H1 (cell line): ENCODE data around the gene RANBP3L. TPM values are rescaled to one million over a fixed set of nuclear protein-coding genes. Genes with fewer than 3 reads are reported as not detected.

Experiments
- CTCF ChIA-PET: fragments of 300-600 bp; sonication (Branson Sonifier 250); formaldehyde crosslinking; loops from one replicate; lab custom pipeline; 2021; ENCODE audit not compliant: partially characterized antibody; lab: Charles Lee
- POLR2A ChIA-PET: fragments of 300-600 bp; sonication (Branson Sonifier 250); formaldehyde crosslinking; loops from one replicate; lab custom pipeline; 2021; ENCODE audit warnings: inconsistent platforms; ENCODE audit not compliant: partially characterized antibody; lab: Charles Lee
- DNase-seq, 2 experiments: peaks; one replicate each; pipeline versions ENCODE4 v3.0.0 to v3.0.0-alpha.2; 2010 to 2022; ENCODE audit warnings: low spot score in 2 of 2, low read depth in 1 of 2, mixed read lengths in 1 of 2
- FAIRE-seq: peaks from 2 replicates; lab custom pipeline; 2011; peaks lifted over from hg19 to GRCh38; lab: Jason Lieb, UNC
- H2AFZ ChIP-seq: 2 replicates; pipeline ENCODE4 v1.8.1; 2012; ENCODE audit warnings: low read length, inconsistent platforms
- H2AK5ac ChIP-seq: 2 replicates; pipeline ENCODE4 v1.6.1; 2013; ENCODE audit warnings: low read depth, low read length
- H2BK120ac ChIP-seq: replicated peaks from 2 replicates; pipeline ENCODE3; 2013; ENCODE audit warnings: low read depth, low read length, inconsistent platforms
- H2BK12ac ChIP-seq: 2 replicates; pipeline ENCODE4 v1.6.1; 2013; ENCODE audit warnings: low read depth, low read length
- H2BK15ac ChIP-seq: 2 replicates; pipeline ENCODE4 v1.6.1; 2013; ENCODE audit warnings: low read length
- H2BK20ac ChIP-seq: 2 replicates; pipeline ENCODE4 v1.6.1; 2013; ENCODE audit warnings: low read length
- H2BK5ac ChIP-seq: 2 replicates; pipeline ENCODE4 v1.6.1; 2013; ENCODE audit warnings: low read depth, low read length
- H3K14ac ChIP-seq: 2 replicates; pipeline ENCODE4 v1.6.1; 2013; ENCODE audit warnings: inconsistent platforms; ENCODE audit not compliant: insufficient read length
- H3K18ac ChIP-seq: 2 replicates; pipeline ENCODE4 v1.6.1; 2013; ENCODE audit warnings: low read length; ENCODE audit errors: extremely low read depth
- H3K23ac ChIP-seq: 2 replicates; pipeline ENCODE4 v1.6.1; 2013; ENCODE audit warnings: inconsistent platforms; ENCODE audit not compliant: insufficient read length
- H3K23me2 ChIP-seq: 2 replicates; pipeline ENCODE4 v1.6.1; 2013; ENCODE audit warnings: low read depth, low read length
- H3K27ac ChIP-seq: 2 replicates; pipeline ENCODE4 v1.6.1; 2011; ENCODE audit warnings: low read depth, low read length, inconsistent platforms
- H3K27me3 ChIP-seq, 4 experiments: replicated peaks in 1 of 4; 1 replicate in 1 of 4; 2 replicates in 3 of 4; pipeline versions ENCODE4 v1.6.1 to v1.8.1; 2011 to 2013; ENCODE audit warnings: low read length in 3 of 4, mild to moderate bottlenecking in 3 of 4, inconsistent platforms in 2 of 4, mixed read lengths in 2 of 4, moderate library complexity in 1 of 4; ENCODE audit not compliant: control insufficient read depth in 3 of 4, insufficient read depth in 3 of 4; ENCODE audit errors: extremely low read depth in 1 of 4
- H3K36me3 ChIP-seq, 4 experiments: 2 replicates each; pipeline versions ENCODE4 v1.6.1 to v1.8.1; 2011 to 2013; ENCODE audit warnings: mild to moderate bottlenecking in 4 of 4, low read length in 3 of 4, moderate library complexity in 2 of 4, control low read depth in 1 of 4, inconsistent platforms in 1 of 4; ENCODE audit not compliant: insufficient read depth in 4 of 4, control insufficient read depth in 2 of 4
- H3K4ac ChIP-seq: replicated peaks from 2 replicates; pipeline ENCODE3; 2013; ENCODE audit warnings: low read length, low read depth, mixed read lengths, inconsistent platforms; ENCODE audit not compliant: insufficient read length
- H3K4me1 ChIP-seq, 4 experiments: replicated peaks in 1 of 4; 1 replicate in 1 of 4; 2 replicates in 3 of 4; pipeline versions ENCODE4 v1.6.1 to v1.8.1; 2011 to 2013; ENCODE audit warnings: low read length in 3 of 4, inconsistent platforms in 2 of 4, mixed read lengths in 1 of 4; ENCODE audit not compliant: insufficient read depth in 4 of 4, control insufficient read depth in 3 of 4
- H3K4me2 ChIP-seq, 2 experiments: 2 replicates each; pipeline versions ENCODE4 v1.6.1 to v1.8.1; 2011 to 2013; ENCODE audit warnings: low read depth in 2 of 2, low read length in 2 of 2, control low read depth in 1 of 2, inconsistent platforms in 1 of 2, mild to moderate bottlenecking in 1 of 2; ENCODE audit not compliant: insufficient read depth in 1 of 2
- H3K4me3 ChIP-seq, 4 experiments: fragments of 200-600, 300-600 bp in 1 of 4; sonication (generic), shearing (Covaris generic), sonication (Bioruptor Twin) in 1 of 4; 2 replicates each; pipeline versions ENCODE4 v1.5.1 to v1.8.1; 2011 to 2016; ENCODE audit warnings: low read length in 4 of 4, low read depth in 3 of 4, control low read depth in 2 of 4, inconsistent platforms in 2 of 4, mild to moderate bottlenecking in 2 of 4, mixed read lengths in 1 of 4, moderate library complexity in 1 of 4; ENCODE audit not compliant: insufficient read depth in 2 of 4; ENCODE audit errors: extremely low read depth in 1 of 4
- H3K56ac ChIP-seq: replicated peaks from 2 replicates; pipeline ENCODE3; 2013; ENCODE audit warnings: low read depth, mild to moderate bottlenecking, mixed read lengths, low read length, inconsistent platforms; ENCODE audit not compliant: insufficient read length
- H3K79me1 ChIP-seq: 2 replicates; pipeline ENCODE4 v1.6.1; 2013; ENCODE audit warnings: low read depth, low read length, control low read depth
- H3K79me2 ChIP-seq, 2 experiments: 2 replicates each; pipeline versions ENCODE4 v1.6.1 to v1.8.1; 2012 to 2013; ENCODE audit warnings: low read length in 2 of 2, mild to moderate bottlenecking in 2 of 2, inconsistent platforms in 1 of 2; ENCODE audit not compliant: insufficient read depth in 2 of 2, control insufficient read depth in 1 of 2
- H3K9ac ChIP-seq, 4 experiments: replicated peaks in 1 of 4; 1 replicate in 1 of 4; 2 replicates in 3 of 4; pipeline versions ENCODE4 v1.6.1 to v1.8.1; 2011 to 2013; ENCODE audit warnings: low read depth in 3 of 4, low read length in 3 of 4, control low read depth in 2 of 4, mild to moderate bottlenecking in 2 of 4, moderate library complexity in 2 of 4, inconsistent platforms in 1 of 4; ENCODE audit errors: extremely low read depth in 1 of 4
- H3K9me3 ChIP-seq, 2 experiments: 2 replicates each; pipeline versions ENCODE4 v1.6.1 to v1.8.1; 2012 to 2013; ENCODE audit warnings: mild to moderate bottlenecking in 2 of 2, moderate library complexity in 2 of 2, control low read depth in 1 of 2, inconsistent platforms in 1 of 2, low read depth in 1 of 2, low read length in 1 of 2, mixed read lengths in 1 of 2; ENCODE audit not compliant: insufficient read depth in 2 of 2
- H4K20me1 ChIP-seq, 2 experiments: replicated peaks in 1 of 2; 2 replicates each; pipeline versions ENCODE3 to v1.8.1; 2011 to 2013; ENCODE audit warnings: inconsistent platforms in 2 of 2, low read length in 2 of 2, mild to moderate bottlenecking in 1 of 2; ENCODE audit not compliant: insufficient read depth in 2 of 2, control insufficient read depth in 1 of 2
- H4K5ac ChIP-seq: 2 replicates; pipeline ENCODE4 v1.6.1; 2013; ENCODE audit warnings: low read length, low read depth, mixed read lengths, inconsistent platforms; ENCODE audit not compliant: insufficient read length
- H4K8ac ChIP-seq: 2 replicates; pipeline ENCODE4 v1.8.0; 2013; ENCODE audit warnings: mild to moderate bottlenecking, moderate library complexity, low read length, inconsistent platforms; ENCODE audit not compliant: insufficient read depth; ENCODE audit errors: extremely low read depth
- H4K91ac ChIP-seq: replicated peaks from 2 replicates; pipeline ENCODE3; 2013; ENCODE audit warnings: low read length, mixed read lengths, inconsistent platforms; ENCODE audit not compliant: insufficient read length
- CHD2 ChIP-seq: IDR thresholded peaks from 2 replicates; pipeline ENCODE4 v1.6.1; 2012; ENCODE audit warnings: low read length, improper control_type of control experiment
- HDAC2 ChIP-seq, 2 experiments: fragments of 300-600 bp in 1 of 2; sonication (generic) in 1 of 2; IDR thresholded peaks; 2 replicates each; pipeline ENCODE4 v1.6.1; 2011 to 2012; ENCODE audit warnings: low read depth in 2 of 2, low read length in 2 of 2, mild to moderate bottlenecking in 2 of 2, moderate library complexity in 2 of 2, borderline replicate concordance in 1 of 2, inconsistent platforms in 1 of 2
- KDM4A ChIP-seq: IDR thresholded peaks from one replicate; pipeline ENCODE4 v1.7.1; 2012; ENCODE audit warnings: low read depth, mild to moderate bottlenecking, moderate library complexity, low read length, inconsistent platforms; ENCODE audit not compliant: severe bottlenecking
- SP2 ChIP-seq: IDR thresholded peaks from 2 replicates; pipeline ENCODE4 v1.6.1; 2012; ENCODE audit warnings: mild to moderate bottlenecking, low read length, inconsistent platforms
- WGBS, 2 experiments: shearing (Covaris generic) in 1 of 2; methylation state at CpG; one replicate each; pipeline versions ENCODE4 v1.1.6 to v1.1.7; 2013 to 2015; ENCODE audit warnings: low lambda C conversion rate in 2 of 2, mixed read lengths in 2 of 2, inconsistent platforms in 1 of 2, low coverage in 1 of 2, missing lambda C conversion rate in 1 of 2; ENCODE audit not compliant: insufficient replicate concordance in 2 of 2, insufficient coverage in 1 of 2, insufficient read length in 1 of 2; ENCODE audit errors: extremely low coverage in 1 of 2, missing lambda C conversion rate in 1 of 2; 5-methylcytosine and 5-hydroxymethylcytosine counted together
- polyA plus RNA-seq, 7 experiments: library from polyadenylated mRNA; depleted of rRNA in 3 of 7; stranded (reverse) in 5 of 7; unstranded in 2 of 7; fragments of >200 nt in 5 of 7; fragments of 200-250 nt in 2 of 7; gene quantifications; 1 replicate in 5 of 7; 2 replicates in 1 of 7; 4 replicates in 1 of 7; pipeline versions ENCODE4 v1.2.1 to v1.2.3, GENCODE V29; 2011 to 2013; ENCODE audit warnings: missing spikeins in 2 of 7, mixed read lengths in 2 of 7
- total RNA-seq: library from RNA; stranded (reverse); fragmentation: NEBNext Ultra II Directional; extraction: Animal tissue kit (Norgen Biotek cat#: 25700); gene quantifications from 2 replicates; pipeline ENCODE4 v1.2.1, GENCODE V29; 2021
- TF ChIP-seq, protein P1 (sequence below): IDR thresholded peaks from 2 replicates; pipeline ENCODE4 v1.6.1; 2012; ENCODE audit warnings: inconsistent platforms

Gene RANBP3L
- total and polyA plus RNA-seq, 2 of the 8 experiments (the other 6 are each of a cell fraction or from before 2014, with no cell fraction given), result not detected

GRCh38 chr5:36250427-36250826 lies 51.3 kb downstream of the RANBP3L start:
- FAIRE-seq, result no peak
- ChIA-PET POLR2A (no interaction called here), CTCF (interaction anchor here (3.2 kb wide), 1 partner anchor 8 kb away, joined by 16 read pairs; the partner anchor contains the start of gene NADK2)
- no peak for DNase-seq
- Histone ChIP-seq H3K79me2 (no peaks in the 10 kb centered on the region), H3K27ac (no peak overlapping the region), H3K27me3 (peaks cover 0 to 1% (median 0%) of the 10 kb centered on the region in 4 experiments; a peak in 1 of 7 replicates), H3K9me3 (no peaks in the 10 kb centered on the region), H3K4me2 (no peak overlapping the region), H3K36me3 (no peaks in the 10 kb centered on the region), H4K5ac (no peak overlapping the region), H3K9ac (no peak overlapping the region), H3K14ac (no peak overlapping the region), H2BK5ac (no peak overlapping the region), H2BK12ac (no peak overlapping the region), H3K4me1 (no peaks in the 10 kb centered on the region), H2AFZ (no peak overlapping the region), H3K4ac (no peak overlapping the region), H3K4me3 (no peak overlapping the region), H4K91ac (no peak overlapping the region), H2BK120ac (no peak overlapping the region), H3K18ac (no peak overlapping the region), H3K23ac (no peak overlapping the region), H2BK20ac (no peak overlapping the region), H3K23me2 (no peaks in the 10 kb centered on the region), H4K20me1 (no peaks in the 10 kb centered on the region), H3K56ac (no peak overlapping the region), H2BK15ac (no peak overlapping the region), H2AK5ac (no peak overlapping the region), H4K8ac (no peak overlapping the region), H3K79me1 (no peaks in the 10 kb centered on the region)
- no peak for TF ChIP-seq KDM4A
- no peak for TF ChIP-seq CHD2
- no peak for TF ChIP-seq HDAC2 (IDR thresholded peaks at IDR 0.05; ENCODE audit: borderline replicate concordance in 1 of 2, low read depth in 2 of 2, low read length in 2 of 2)
- TF ChIP-seq, protein P1, sequence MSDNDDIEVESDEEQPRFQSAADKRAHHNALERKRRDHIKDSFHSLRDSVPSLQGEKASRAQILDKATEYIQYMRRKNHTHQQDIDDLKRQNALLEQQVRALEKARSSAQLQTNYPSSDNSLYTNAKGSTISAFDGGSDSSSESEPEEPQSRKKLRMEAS, result no peak
- no peak for TF ChIP-seq SP2
- 89% methylated on average over 4 of the region's 4 CpGs; no CpG with 5 or more reads in 1 of the 2 experiments for WGBS, 2 experiments
